SK-N-SH (cell line): Measurements from ENCODE around the gene ECE1. TPM values are rescaled to one million over a fixed set of nuclear protein-coding genes. Genes with fewer than 3 reads are reported as not detected.

ENCODE experiments used
- CTCF ChIA-PET: fragments of 300-600, 350-600 bp; formaldehyde crosslinking; extraction: SDS; loops from one replicate; lab custom pipeline; 2021; lab: Yijun Ruan, JAX
- POLR2A ChIA-PET: fragments of 350-600 bp; sonication (Branson Sonifier 250); formaldehyde crosslinking; extraction: SDS; loops from one replicate; lab custom pipeline; 2020; ENCODE audit warnings: antibody characterized with exemption, inconsistent platforms; lab: Yijun Ruan, JAX
- DNase-seq: peaks from one replicate; pipeline ENCODE4 v3.0.0; 2012
- H2AFZ ChIP-seq: fragments of 200-600 bp; sonication (generic); 2 replicates; pipeline ENCODE4 v1.8.1; 2016; ENCODE audit warnings: antibody characterized with exemption, mild to moderate bottlenecking, low read depth
- H3F3A ChIP-seq: fragments of 200-600 bp; sonication (generic); replicated peaks from 2 replicates; pipeline ENCODE3; 2016; ENCODE audit warnings: antibody characterized with exemption, mild to moderate bottlenecking; ENCODE audit not compliant: insufficient read depth
- H3K27ac ChIP-seq, 2 experiments: fragments of 200-500 bp in 1 of 2; fragments of 200-600 bp in 1 of 2; sonication (Bioruptor generic) in 1 of 2; sonication (generic), shearing (Covaris generic) in 1 of 2; 2 replicates each; pipeline versions ENCODE4 v1.5.1 to v1.6.1; 2014 to 2016; ENCODE audit warnings: low read depth in 2 of 2, inconsistent platforms in 1 of 2, low read length in 1 of 2, mild to moderate bottlenecking in 1 of 2, mixed read lengths in 1 of 2
- H3K27me3 ChIP-seq: fragments of 200-600 bp; sonication (generic), shearing (Covaris generic); 2 replicates; pipeline ENCODE4 v1.6.1; 2016; ENCODE audit warnings: mixed run types; ENCODE audit not compliant: insufficient read depth
- H3K36me3 ChIP-seq, 2 experiments: fragments of 200-500 bp in 1 of 2; fragments of 200-600 bp in 1 of 2; sonication (Bioruptor generic) in 1 of 2; sonication (generic) in 1 of 2; replicated peaks in 1 of 2; 2 replicates each; pipeline versions ENCODE3 to v1.5.1; 2014 to 2016; ENCODE audit warnings: low read length in 1 of 2, mild to moderate bottlenecking in 1 of 2; ENCODE audit not compliant: insufficient read depth in 2 of 2, control insufficient read depth in 1 of 2
- H3K4me1 ChIP-seq, 2 experiments: fragments of 200-500 bp in 1 of 2; fragments of 200-600 bp in 1 of 2; sonication (Bioruptor generic) in 1 of 2; sonication (generic), shearing (Covaris generic) in 1 of 2; 2 replicates each; pipeline versions ENCODE4 v1.5.1 to v1.6.1; 2014 to 2016; ENCODE audit warnings: low read depth in 1 of 2, low read length in 1 of 2, mixed run types in 1 of 2; ENCODE audit not compliant: insufficient read depth in 2 of 2, control insufficient read depth in 1 of 2
- H3K4me2 ChIP-seq: fragments of 200-600 bp; sonication (generic), shearing (Covaris generic); 2 replicates; pipeline ENCODE4 v1.6.1; 2017; ENCODE audit warnings: mixed run types
- H3K4me3 ChIP-seq, 2 experiments: fragments of 200-500 bp in 1 of 2; fragments of 200-600 bp in 1 of 2; sonication (Bioruptor generic) in 1 of 2; sonication (generic), shearing (Covaris generic) in 1 of 2; 2 replicates each; pipeline versions ENCODE4 v1.5.1 to v1.8.1; 2014 to 2016; ENCODE audit warnings: low read depth in 2 of 2, inconsistent platforms in 1 of 2, low read length in 1 of 2, mild to moderate bottlenecking in 1 of 2, mixed read lengths in 1 of 2, moderate library complexity in 1 of 2
- H3K79me2 ChIP-seq: fragments of 200-600 bp; sonication (generic); 2 replicates; pipeline ENCODE4 v1.8.1; 2017; ENCODE audit warnings: mild to moderate bottlenecking; ENCODE audit not compliant: insufficient read depth
- H3K9ac ChIP-seq: fragments of 200-600 bp; sonication (generic); 2 replicates; pipeline ENCODE4 v1.6.1; 2017; ENCODE audit warnings: mixed run types
- H3K9me2 ChIP-seq: fragments of 200-600 bp; sonication (generic); 2 replicates; pipeline ENCODE4 v1.6.1; 2017; ENCODE audit warnings: mixed run types
- H3K9me3 ChIP-seq: fragments of 200-600 bp; sonication (generic); 2 replicates; pipeline ENCODE4 v1.6.1; 2017; ENCODE audit warnings: mixed run types, mild to moderate bottlenecking, moderate library complexity
- H4K20me1 ChIP-seq: fragments of 200-600 bp; sonication (generic); 2 replicates; pipeline ENCODE4 v1.6.1; 2017; ENCODE audit warnings: mild to moderate bottlenecking, mixed run types; ENCODE audit not compliant: insufficient read depth
- CTCF ChIP-seq: fragments of 200-600 bp; sonication (generic); IDR thresholded peaks from 2 replicates; pipeline ENCODE4 v1.6.1; 2017; ENCODE audit warnings: antibody characterized with exemption, mild to moderate bottlenecking, moderate library complexity
- EP300 ChIP-seq, 2 experiments: IDR thresholded peaks; 2 replicates each; pipeline versions ENCODE4 v1.4.0 to v1.6.1; 2012; ENCODE audit warnings: borderline replicate concordance in 1 of 2, low read depth in 1 of 2, low read length in 1 of 2
- FOSL2 ChIP-seq: IDR thresholded peaks from 2 replicates; pipeline ENCODE4 v1.4.0; 2012; ENCODE audit warnings: low read depth, mild to moderate bottlenecking, moderate library complexity, borderline replicate concordance
- FOXM1 ChIP-seq: IDR thresholded peaks from 2 replicates; pipeline ENCODE4 v1.4.0; 2012; ENCODE audit warnings: low read depth, mild to moderate bottlenecking
- GABPA ChIP-seq: IDR thresholded peaks from 2 replicates; pipeline ENCODE4 v1.4.0; 2012; ENCODE audit warnings: low read depth, mild to moderate bottlenecking
- GATA2 ChIP-seq: sonication (generic); formaldehyde crosslinking; IDR thresholded peaks from 2 replicates; pipeline ENCODE4 v1.5.0; 2020; ENCODE audit warnings: mild to moderate bottlenecking, missing genetic modification reagents
- JUND ChIP-seq: IDR thresholded peaks from 2 replicates; pipeline ENCODE4 v1.4.0; 2012
- MAX ChIP-seq: IDR thresholded peaks from 2 replicates; pipeline ENCODE4 v1.4.0; 2012; ENCODE audit warnings: low read depth
- MEF2A ChIP-seq: IDR thresholded peaks from 2 replicates; pipeline ENCODE4 v1.4.0; 2012; ENCODE audit warnings: low read depth, borderline replicate concordance
- POLR2AphosphoS5 ChIP-seq: IDR thresholded peaks from 2 replicates; pipeline ENCODE4 v1.6.1; 2012; ENCODE audit warnings: low read depth, low read length
- REST ChIP-seq: IDR thresholded peaks from 2 replicates; pipeline ENCODE4 v1.6.1; 2012; ENCODE audit warnings: mild to moderate bottlenecking, low read depth, low read length, moderate library complexity
- RFX5 ChIP-seq: IDR thresholded peaks from 2 replicates; pipeline ENCODE4 v1.6.1; 2012; ENCODE audit warnings: mild to moderate bottlenecking, improper control_type of control experiment, low read length
- RXRA ChIP-seq: IDR thresholded peaks from 2 replicates; pipeline ENCODE4 v1.4.0; 2012; ENCODE audit warnings: low read depth, mild to moderate bottlenecking, borderline replicate concordance
- TAF1 ChIP-seq: IDR thresholded peaks from 2 replicates; pipeline ENCODE4 v1.6.1; 2012; ENCODE audit warnings: low read depth, mild to moderate bottlenecking, low read length, moderate library complexity, borderline replicate concordance
- TCF12 ChIP-seq: IDR thresholded peaks from 2 replicates; pipeline ENCODE4 v1.4.0; 2012
- YY1 ChIP-seq: IDR thresholded peaks from 2 replicates; pipeline ENCODE4 v1.4.0; 2012; ENCODE audit warnings: low read depth, mild to moderate bottlenecking
- ZBTB33 ChIP-seq: IDR thresholded peaks from 2 replicates; pipeline ENCODE4 v1.4.0; 2012; ENCODE audit warnings: low read depth, borderline replicate concordance
- WGBS: methylation state at CpG from one replicate; pipeline ENCODE4 v1.1.6; 2017; ENCODE audit warnings: low lambda C conversion rate; 5-methylcytosine and 5-hydroxymethylcytosine counted together
- polyA plus RNA-seq, 3 experiments: library from polyadenylated mRNA; depleted of rRNA; stranded (reverse); fragments of >200 nt; gene quantifications; 2 replicates each; pipeline ENCODE4 v1.2.3, GENCODE V29; 2012

ECE1 gene
- polyA plus RNA-seq, 1 of the 3 experiments (the other 2 are of a cell fraction), result 96.6 TPM

- TF ChIP-seq CTCF (no peak), JUND (no peak), REST (no peak), YY1 (no peak), TCF12 (no peak), ZBTB33 (no peak), MAX (no peak), GATA2 (CRISPR knock-in tag) (no peak), FOXM1 (no peak)
Observed at GRCh38 chr1:21256776-21257175, 33.5 kb downstream of the ECE1 start (continued).

GRCh38 chr1:21255943-21256320 lies 34.3 kb downstream of the ECE1 start:
- peaks cover 0 to 24% of the 10 kb centered on the region in 2 experiments for H3K36me3 ChIP-seq
- no peak for DNase-seq
- no peaks in the 10 kb centered on the region for H3K9me3 ChIP-seq
- H3K79me2 ChIP-seq, result no peaks in the 10 kb centered on the region
- H3K4me3 ChIP-seq, result no peak overlapping the region
- H3K27me3 ChIP-seq, result no peaks in the 10 kb centered on the region
- peaks cover 13 to 42% of the 10 kb centered on the region in 2 experiments; a peak in 3 of 4 replicates for H3K4me1 ChIP-seq
- H3K9me2 ChIP-seq, result no peaks in the 10 kb centered on the region
- peak overlapping the region in 1 of 2 experiments; percentile 65; a peak in 1 of 4 replicates for H3K27ac ChIP-seq
- CTCF ChIA-PET, result interaction anchor here (0.6 to 9.8 kb wide), 31 partner anchors 9 to 401 kb away, joined by 3 to 253 read pairs (median 7); no protein-coding TSS in a partner anchor
- peaks cover 4% of the 10 kb centered on the region for H3F3A ChIP-seq
- POLR2A ChIA-PET, result interaction anchor here (0.9 to 2.4 kb wide), 2 partner anchors 51 to 89 kb away, joined by 3 to 18 read pairs; no protein-coding TSS in a partner anchor
- no peak overlapping the region for H3K4me2 ChIP-seq
- no peak overlapping the region for H3K9ac ChIP-seq
- 99% methylated on average over 9 of the region's 14 CpGs for WGBS
- no peaks in the 10 kb centered on the region for H4K20me1 ChIP-seq
- no peak overlapping the region for H2AFZ ChIP-seq
- TF ChIP-seq RXRA (no peak), ZBTB33 (no peak), REST (no peak), FOSL2 (no peak), RFX5 (no peak), TAF1 (no peak), EP300 (IDR thresholded peaks at IDR 0.05; ENCODE audit: borderline replicate concordance in 1 of 2, low read depth in 1 of 2, low read length in 1 of 2) (no peak), POLR2AphosphoS5 (no peak), MEF2A (no peak), MAX (no peak), GABPA (no peak)
